Measurements from ENCODE around the gene PCGF2.
A peak's percentile ranks its signal among the peaks of the same experiment; 100 is the strongest.

DNA sequence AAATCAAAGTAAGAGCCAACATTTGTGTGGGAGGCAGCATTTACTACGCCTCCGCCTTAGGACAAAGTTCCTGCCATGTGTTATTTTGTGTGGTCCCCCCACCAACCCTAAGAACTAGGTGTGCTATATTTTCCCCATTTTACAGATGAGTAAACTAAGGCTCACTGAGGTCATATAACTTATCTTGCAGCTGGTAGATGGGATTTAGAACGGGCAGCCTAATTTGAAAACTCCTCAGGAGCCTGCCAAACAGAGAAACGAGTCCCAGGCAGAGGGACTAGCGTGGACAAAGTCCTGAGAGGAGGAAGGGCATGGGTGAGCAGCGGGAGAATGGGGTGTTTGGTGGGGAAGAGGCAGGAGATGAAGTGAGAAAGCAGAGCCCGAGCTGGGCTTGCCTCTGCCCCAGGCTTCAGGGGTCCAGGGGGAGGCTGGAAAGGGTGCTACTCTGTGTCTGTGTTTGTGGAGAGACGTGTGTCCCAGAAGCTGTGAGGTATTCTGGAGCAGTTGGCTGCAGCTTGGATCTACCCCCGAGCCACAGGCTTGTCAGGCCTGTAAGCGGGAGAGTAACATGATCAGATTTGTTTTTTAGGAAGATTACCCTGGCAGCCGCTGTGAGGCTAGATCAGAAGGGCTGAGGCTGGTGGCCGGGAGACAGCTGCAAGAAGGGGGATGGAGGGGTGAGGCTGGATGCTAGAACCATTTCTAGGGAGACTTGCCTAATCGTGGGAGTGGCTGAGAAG lies 38.1 kb downstream of the PCGF2 start:
- TF ChIP-seq, protein P1, sequence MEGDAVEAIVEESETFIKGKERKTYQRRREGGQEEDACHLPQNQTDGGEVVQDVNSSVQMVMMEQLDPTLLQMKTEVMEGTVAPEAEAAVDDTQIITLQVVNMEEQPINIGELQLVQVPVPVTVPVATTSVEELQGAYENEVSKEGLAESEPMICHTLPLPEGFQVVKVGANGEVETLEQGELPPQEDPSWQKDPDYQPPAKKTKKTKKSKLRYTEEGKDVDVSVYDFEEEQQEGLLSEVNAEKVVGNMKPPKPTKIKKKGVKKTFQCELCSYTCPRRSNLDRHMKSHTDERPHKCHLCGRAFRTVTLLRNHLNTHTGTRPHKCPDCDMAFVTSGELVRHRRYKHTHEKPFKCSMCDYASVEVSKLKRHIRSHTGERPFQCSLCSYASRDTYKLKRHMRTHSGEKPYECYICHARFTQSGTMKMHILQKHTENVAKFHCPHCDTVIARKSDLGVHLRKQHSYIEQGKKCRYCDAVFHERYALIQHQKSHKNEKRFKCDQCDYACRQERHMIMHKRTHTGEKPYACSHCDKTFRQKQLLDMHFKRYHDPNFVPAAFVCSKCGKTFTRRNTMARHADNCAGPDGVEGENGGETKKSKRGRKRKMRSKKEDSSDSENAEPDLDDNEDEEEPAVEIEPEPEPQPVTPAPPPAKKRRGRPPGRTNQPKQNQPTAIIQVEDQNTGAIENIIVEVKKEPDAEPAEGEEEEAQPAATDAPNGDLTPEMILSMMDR (IDR thresholded peaks at IDR 0.05 in 4 of 5, conservative IDR thresholded peaks at IDR 0.05 in 1 of 5), result no peak
- TF ChIP-seq POLR2A (IDR thresholded peaks at IDR 0.05), result peak; percentile 23 to 63

All from gastrocnemius medialis (tissue), 4 donors.